ENCODE data around the gene HIC1.

The HIC1 gene

GRCh38 chr17:2082003-2082781 lies 27.3 kb downstream of the HIC1 start:
- no peak overlapping the region for H3K4ac ChIP-seq (ENCODE audit: low read depth, low read length)
- H2BK120ac ChIP-seq (ENCODE audit: insufficient read depth, low read length, poor library complexity), result no peak overlapping the region
- peaks cover 28 to 41% of the 10 kb centered on the region in 2 experiments for H3K4me1 ChIP-seq (ENCODE audit: control insufficient read depth in 1 of 2, insufficient read depth in 2 of 2, low read length in 2 of 2)
- no peak overlapping the region for H3K4me3 ChIP-seq (ENCODE audit: low read depth, low read length)
- no peak overlapping the region for H3K18ac ChIP-seq (ENCODE audit: low read length)
- WGBS (ENCODE audit: extremely low coverage, insufficient coverage, insufficient read length), result no CpG with 5 or more reads among the region's 9 CpGs
- H3K79me2 ChIP-seq (ENCODE audit: control insufficient read depth, insufficient read depth, low read length, poor library complexity), result no peaks in the 10 kb centered on the region
- H3K14ac ChIP-seq (ENCODE audit: low read length), result no peak overlapping the region
- H4K8ac ChIP-seq (ENCODE audit: low read depth, low read length), result no peak overlapping the region
- H2BK12ac ChIP-seq (ENCODE audit: low read length), result no peak overlapping the region
- no peak overlapping the region for H4K12ac ChIP-seq (ENCODE audit: low read depth, low read length)
- no peaks in the 10 kb centered on the region for H3K27me3 ChIP-seq (ENCODE audit: insufficient read depth, low read length)
- H3K9me3 ChIP-seq (ENCODE audit: insufficient read depth, low read depth, low read length), result no peaks in the 10 kb centered on the region
- peak; percentile 79 to 85 for DNase-seq
- H2BK5ac ChIP-seq (ENCODE audit: low read depth, low read length, poor library complexity), result no peak overlapping the region
- no peak overlapping the region for H3K27ac ChIP-seq (ENCODE audit: low read depth, low read length)
- H4K91ac ChIP-seq (ENCODE audit: low read depth, low read length), result no peak overlapping the region
- H3K23ac ChIP-seq (ENCODE audit: low read length), result no peak overlapping the region
- H3K4me2 ChIP-seq (ENCODE audit: low read length), result no peak overlapping the region
- no peak overlapping the region for H2AK5ac ChIP-seq (ENCODE audit: low read length)
- H3K79me1 ChIP-seq (ENCODE audit: low read length), result peaks cover 11% of the 10 kb centered on the region
- H2AFZ ChIP-seq (ENCODE audit: insufficient read depth, low read length, poor library complexity), result no peak overlapping the region
- no peak overlapping the region for H3K9ac ChIP-seq (ENCODE audit: low read length)
- H3K36me3 ChIP-seq (ENCODE audit: control insufficient read depth in 1 of 2, insufficient read depth in 2 of 2, low read length in 2 of 2), result peaks cover 8% of the 10 kb centered on the region in 2 experiments

DNA sequence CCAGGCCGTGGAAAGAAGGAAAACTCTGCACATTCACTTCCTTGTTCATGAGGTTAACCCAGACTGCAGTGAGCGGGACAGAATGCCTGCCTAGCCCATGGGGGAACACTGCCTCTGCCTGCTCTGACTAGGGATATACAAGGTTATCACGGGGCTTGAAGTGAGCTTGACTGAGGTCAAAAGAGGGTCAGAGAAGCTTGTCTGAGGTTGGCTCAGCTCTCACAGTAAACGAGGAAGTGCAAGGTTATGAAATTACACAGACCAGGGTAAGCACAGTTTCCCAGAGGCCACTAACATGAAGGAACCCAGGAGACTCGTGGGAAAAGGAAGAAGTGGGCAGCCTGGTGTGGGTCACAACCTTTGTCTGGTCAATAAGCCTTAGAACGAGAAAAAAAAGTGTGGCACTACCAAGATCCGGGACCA lies 28.7 kb downstream of the HIC1 start:
- H2AFZ ChIP-seq (ENCODE audit: insufficient read depth, low read length, poor library complexity), result no peak overlapping the region
- no peaks in the 10 kb centered on the region for H3K79me2 ChIP-seq (ENCODE audit: control insufficient read depth, insufficient read depth, low read length, poor library complexity)
- H3K9me3 ChIP-seq (ENCODE audit: insufficient read depth, low read depth, low read length), result no peaks in the 10 kb centered on the region
- H2AK5ac ChIP-seq (ENCODE audit: low read length), result no peak overlapping the region
- H4K12ac ChIP-seq (ENCODE audit: low read depth, low read length), result no peak overlapping the region
- H3K4ac ChIP-seq (ENCODE audit: low read depth, low read length), result no peak overlapping the region
- peak overlapping the region; percentile 27 for H2BK12ac ChIP-seq (ENCODE audit: low read length)
- H3K27ac ChIP-seq (ENCODE audit: low read depth, low read length), result peak overlapping the region; percentile 78
- no peak overlapping the region for H3K4me3 ChIP-seq (ENCODE audit: low read depth, low read length)
- H3K23ac ChIP-seq (ENCODE audit: low read length), result no peak overlapping the region
- H3K79me1 ChIP-seq (ENCODE audit: low read length), result peaks cover 11% of the 10 kb centered on the region
- H3K18ac ChIP-seq (ENCODE audit: low read length), result peak overlapping the region; percentile 41
- no peak overlapping the region for H3K9ac ChIP-seq (ENCODE audit: low read length)
- H4K8ac ChIP-seq (ENCODE audit: low read depth, low read length), result no peak overlapping the region
- peak overlapping the region; percentile 29 for H3K14ac ChIP-seq (ENCODE audit: low read length)
- DNase-seq, result peak in 1 of 2 donors; percentile 43
- no CpG with 5 or more reads among the region's 7 CpGs for WGBS (ENCODE audit: extremely low coverage, insufficient coverage, insufficient read length)
- peak overlapping the region; percentile 44 for H2BK5ac ChIP-seq (ENCODE audit: low read depth, low read length, poor library complexity)
- no peaks in the 10 kb centered on the region for H3K27me3 ChIP-seq (ENCODE audit: insufficient read depth, low read length)
- H3K4me2 ChIP-seq (ENCODE audit: low read length), result peak overlapping the region; percentile 3
- peak overlapping the region; percentile 34 for H2BK120ac ChIP-seq (ENCODE audit: insufficient read depth, low read length, poor library complexity)
- H3K4me1 ChIP-seq (ENCODE audit: control insufficient read depth in 1 of 2, insufficient read depth in 2 of 2, low read length in 2 of 2), result peaks cover 24 to 34% of the 10 kb centered on the region in 2 experiments
- peak overlapping the region; percentile 45 for H4K91ac ChIP-seq (ENCODE audit: low read depth, low read length)
- peaks cover 8% of the 10 kb centered on the region in 2 experiments for H3K36me3 ChIP-seq (ENCODE audit: control insufficient read depth in 1 of 2, insufficient read depth in 2 of 2, low read length in 2 of 2)

GRCh38 chr17:2084036-2084765 lies 29.3 kb downstream of the HIC1 start:
- Histone ChIP-seq H2BK120ac (ENCODE audit: insufficient read depth, low read length, poor library complexity) (peak overlapping the region; percentile 34), H3K4ac (ENCODE audit: low read depth, low read length) (no peak overlapping the region), H4K8ac (ENCODE audit: low read depth, low read length) (peak overlapping the region; percentile 63), H4K12ac (ENCODE audit: low read depth, low read length) (no peak overlapping the region), H3K36me3 (ENCODE audit: control insufficient read depth in 1 of 2, insufficient read depth in 2 of 2, low read length in 2 of 2) (peaks cover 8% of the 10 kb centered on the region in 2 experiments), H3K23ac (ENCODE audit: low read length) (no peak overlapping the region), H3K4me1 (ENCODE audit: control insufficient read depth in 1 of 2, insufficient read depth in 2 of 2, low read length in 2 of 2) (peaks cover 27 to 36% of the 10 kb centered on the region in 2 experiments), H3K9ac (ENCODE audit: low read length) (no peak overlapping the region), H3K79me2 (ENCODE audit: control insufficient read depth, insufficient read depth, low read length, poor library complexity) (no peaks in the 10 kb centered on the region), H3K4me3 (ENCODE audit: low read depth, low read length) (no peak overlapping the region), H2BK12ac (ENCODE audit: low read length) (peak overlapping the region; percentile 27), H3K4me2 (ENCODE audit: low read length) (peak overlapping the region; percentile 3), H3K9me3 (ENCODE audit: insufficient read depth, low read depth, low read length) (no peaks in the 10 kb centered on the region), H3K27me3 (ENCODE audit: insufficient read depth, low read length) (no peaks in the 10 kb centered on the region), H3K27ac (ENCODE audit: low read depth, low read length) (peak overlapping the region; percentile 78), H2AFZ (ENCODE audit: insufficient read depth, low read length, poor library complexity) (peak overlapping the region; percentile 14), H2AK5ac (ENCODE audit: low read length) (peak overlapping the region; percentile 14), H3K14ac (ENCODE audit: low read length) (peak overlapping the region; percentile 29), H4K91ac (ENCODE audit: low read depth, low read length) (peak overlapping the region; percentile 37), H2BK5ac (ENCODE audit: low read depth, low read length, poor library complexity) (peak overlapping the region; percentile 44), H3K18ac (ENCODE audit: low read length) (peak overlapping the region; percentile 41), H3K79me1 (ENCODE audit: low read length) (peaks cover 11% of the 10 kb centered on the region)
- no CpG with 5 or more reads among the region's 8 CpGs for WGBS (ENCODE audit: extremely low coverage, insufficient coverage, insufficient read length)
- peak; percentile 96 to 98 for DNase-seq

GRCh38 chr17:2084766-2085647 lies 30.1 kb downstream of the HIC1 start:
- Histone ChIP-seq H2AK5ac (ENCODE audit: low read length) (peak overlapping the region; percentile 8), H3K36me3 (ENCODE audit: control insufficient read depth in 1 of 2, insufficient read depth in 2 of 2, low read length in 2 of 2) (peaks cover 8% of the 10 kb centered on the region in 2 experiments), H3K9ac (ENCODE audit: low read length) (no peak overlapping the region), H3K4me3 (ENCODE audit: low read depth, low read length) (no peak overlapping the region), H3K27ac (ENCODE audit: low read depth, low read length) (peak overlapping the region; percentile 71), H2BK5ac (ENCODE audit: low read depth, low read length, poor library complexity) (peak overlapping the region; percentile 23), H3K9me3 (ENCODE audit: insufficient read depth, low read depth, low read length) (no peaks in the 10 kb centered on the region), H3K79me2 (ENCODE audit: control insufficient read depth, insufficient read depth, low read length, poor library complexity) (no peaks in the 10 kb centered on the region), H3K27me3 (ENCODE audit: insufficient read depth, low read length) (no peaks in the 10 kb centered on the region), H3K18ac (ENCODE audit: low read length) (peak overlapping the region; percentile 11), H4K12ac (ENCODE audit: low read depth, low read length) (no peak overlapping the region), H3K23ac (ENCODE audit: low read length) (no peak overlapping the region), H4K8ac (ENCODE audit: low read depth, low read length) (no peak overlapping the region), H3K14ac (ENCODE audit: low read length) (peak overlapping the region; percentile 2), H3K4me1 (ENCODE audit: control insufficient read depth in 1 of 2, insufficient read depth in 2 of 2, low read length in 2 of 2) (peaks cover 27 to 39% of the 10 kb centered on the region in 2 experiments), H3K4ac (ENCODE audit: low read depth, low read length) (no peak overlapping the region), H2BK12ac (ENCODE audit: low read length) (peak overlapping the region; percentile 20), H4K91ac (ENCODE audit: low read depth, low read length) (peak overlapping the region; percentile 47), H3K79me1 (ENCODE audit: low read length) (peaks cover 11% of the 10 kb centered on the region), H2BK120ac (ENCODE audit: insufficient read depth, low read length, poor library complexity) (peak overlapping the region; percentile 54), H3K4me2 (ENCODE audit: low read length) (no peak overlapping the region), H2AFZ (ENCODE audit: insufficient read depth, low read length, poor library complexity) (no peak overlapping the region)
- DNase-seq, result peak in 1 of 2 donors; percentile 54
- no CpG with 5 or more reads among the region's 13 CpGs for WGBS (ENCODE audit: extremely low coverage, insufficient coverage, insufficient read length)

Measured in trophoblast cell (in vitro differentiated cells and primary cell).